ENCODE data around the gene TWIST2.

Gene TWIST2

GRCh38 chr2:238901461-238902057 lies 53.7 kb downstream of the TWIST2 start:
- Histone ChIP-seq H3K4me3 (replicated peaks; ENCODE audit: insufficient read depth, low read length) (no peak overlapping the region), H3K27me3 (ENCODE audit: insufficient read depth, poor library complexity, severe bottlenecking) (no peaks in the 10 kb centered on the region), H3K27ac (replicated peaks) (no peak overlapping the region)
- TF ChIP-seq GABPA (IDR thresholded peaks at IDR 0.05; ENCODE audit: low read depth) (no peak), SPI1 (IDR thresholded peaks at IDR 0.05; ENCODE audit: borderline replicate concordance, low read depth) (no peak), POLR2AphosphoS5 (IDR thresholded peaks at IDR 0.05; ENCODE audit: low read depth) (no peak)
- TF ChIP-seq, protein P1, sequence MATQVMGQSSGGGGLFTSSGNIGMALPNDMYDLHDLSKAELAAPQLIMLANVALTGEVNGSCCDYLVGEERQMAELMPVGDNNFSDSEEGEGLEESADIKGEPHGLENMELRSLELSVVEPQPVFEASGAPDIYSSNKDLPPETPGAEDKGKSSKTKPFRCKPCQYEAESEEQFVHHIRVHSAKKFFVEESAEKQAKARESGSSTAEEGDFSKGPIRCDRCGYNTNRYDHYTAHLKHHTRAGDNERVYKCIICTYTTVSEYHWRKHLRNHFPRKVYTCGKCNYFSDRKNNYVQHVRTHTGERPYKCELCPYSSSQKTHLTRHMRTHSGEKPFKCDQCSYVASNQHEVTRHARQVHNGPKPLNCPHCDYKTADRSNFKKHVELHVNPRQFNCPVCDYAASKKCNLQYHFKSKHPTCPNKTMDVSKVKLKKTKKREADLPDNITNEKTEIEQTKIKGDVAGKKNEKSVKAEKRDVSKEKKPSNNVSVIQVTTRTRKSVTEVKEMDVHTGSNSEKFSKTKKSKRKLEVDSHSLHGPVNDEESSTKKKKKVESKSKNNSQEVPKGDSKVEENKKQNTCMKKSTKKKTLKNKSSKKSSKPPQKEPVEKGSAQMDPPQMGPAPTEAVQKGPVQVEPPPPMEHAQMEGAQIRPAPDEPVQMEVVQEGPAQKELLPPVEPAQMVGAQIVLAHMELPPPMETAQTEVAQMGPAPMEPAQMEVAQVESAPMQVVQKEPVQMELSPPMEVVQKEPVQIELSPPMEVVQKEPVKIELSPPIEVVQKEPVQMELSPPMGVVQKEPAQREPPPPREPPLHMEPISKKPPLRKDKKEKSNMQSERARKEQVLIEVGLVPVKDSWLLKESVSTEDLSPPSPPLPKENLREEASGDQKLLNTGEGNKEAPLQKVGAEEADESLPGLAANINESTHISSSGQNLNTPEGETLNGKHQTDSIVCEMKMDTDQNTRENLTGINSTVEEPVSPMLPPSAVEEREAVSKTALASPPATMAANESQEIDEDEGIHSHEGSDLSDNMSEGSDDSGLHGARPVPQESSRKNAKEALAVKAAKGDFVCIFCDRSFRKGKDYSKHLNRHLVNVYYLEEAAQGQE (IDR thresholded peaks at IDR 0.05; ENCODE audit: insufficient replicate concordance, low read depth): no peak
- TF ChIP-seq, protein P2, sequence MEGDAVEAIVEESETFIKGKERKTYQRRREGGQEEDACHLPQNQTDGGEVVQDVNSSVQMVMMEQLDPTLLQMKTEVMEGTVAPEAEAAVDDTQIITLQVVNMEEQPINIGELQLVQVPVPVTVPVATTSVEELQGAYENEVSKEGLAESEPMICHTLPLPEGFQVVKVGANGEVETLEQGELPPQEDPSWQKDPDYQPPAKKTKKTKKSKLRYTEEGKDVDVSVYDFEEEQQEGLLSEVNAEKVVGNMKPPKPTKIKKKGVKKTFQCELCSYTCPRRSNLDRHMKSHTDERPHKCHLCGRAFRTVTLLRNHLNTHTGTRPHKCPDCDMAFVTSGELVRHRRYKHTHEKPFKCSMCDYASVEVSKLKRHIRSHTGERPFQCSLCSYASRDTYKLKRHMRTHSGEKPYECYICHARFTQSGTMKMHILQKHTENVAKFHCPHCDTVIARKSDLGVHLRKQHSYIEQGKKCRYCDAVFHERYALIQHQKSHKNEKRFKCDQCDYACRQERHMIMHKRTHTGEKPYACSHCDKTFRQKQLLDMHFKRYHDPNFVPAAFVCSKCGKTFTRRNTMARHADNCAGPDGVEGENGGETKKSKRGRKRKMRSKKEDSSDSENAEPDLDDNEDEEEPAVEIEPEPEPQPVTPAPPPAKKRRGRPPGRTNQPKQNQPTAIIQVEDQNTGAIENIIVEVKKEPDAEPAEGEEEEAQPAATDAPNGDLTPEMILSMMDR (IDR thresholded peaks at IDR 0.05; ENCODE audit: insufficient read depth, low read length): no peak
- DNase-seq (ENCODE audit: low read depth in 1 of 2, low spot score in 1 of 2): no peak

DNA sequence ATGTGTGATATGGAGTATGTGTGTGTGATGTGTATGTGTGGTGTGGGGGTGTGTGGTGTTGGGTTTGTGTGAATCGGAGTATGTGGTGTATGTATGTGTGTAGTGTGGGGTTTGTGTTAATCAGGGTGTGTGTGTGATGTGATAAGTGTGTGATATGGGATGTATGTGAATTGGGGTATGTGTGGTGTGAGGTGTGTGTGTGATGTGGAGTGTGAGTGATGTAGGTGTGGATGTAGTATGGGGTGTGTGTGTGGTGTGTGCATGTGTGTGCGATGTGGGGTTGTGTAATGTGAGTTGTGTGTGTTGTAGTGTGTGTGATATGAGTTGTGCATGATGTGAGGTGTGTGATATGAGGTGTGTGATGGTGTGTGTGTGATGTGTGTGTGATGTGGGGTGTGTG lies 54.4 kb downstream of the TWIST2 start:
- H3K4me3 ChIP-seq (replicated peaks; ENCODE audit: insufficient read depth, low read length): no peak overlapping the region
- TF ChIP-seq POLR2AphosphoS5 (IDR thresholded peaks at IDR 0.05; ENCODE audit: low read depth) (no peak), SPI1 (IDR thresholded peaks at IDR 0.05; ENCODE audit: borderline replicate concordance, low read depth) (no peak), GABPA (IDR thresholded peaks at IDR 0.05; ENCODE audit: low read depth) (no peak)
- TF ChIP-seq, protein P2 (IDR thresholded peaks at IDR 0.05; ENCODE audit: insufficient read depth, low read length): no peak
- TF ChIP-seq, protein P1 (IDR thresholded peaks at IDR 0.05; ENCODE audit: insufficient replicate concordance, low read depth): no peak
- DNase-seq (ENCODE audit: low read depth in 1 of 2, low spot score in 1 of 2): no peak
- no peaks in the 10 kb centered on the region for H3K27me3 ChIP-seq (ENCODE audit: insufficient read depth, poor library complexity, severe bottlenecking)
- no peak overlapping the region for H3K27ac ChIP-seq (replicated peaks)

- Histone ChIP-seq H3K4me3 (replicated peaks; ENCODE audit: insufficient read depth, low read length) (no peak overlapping the region), H3K27me3 (ENCODE audit: insufficient read depth, poor library complexity, severe bottlenecking) (no peaks in the 10 kb centered on the region), H3K27ac (replicated peaks) (no peak overlapping the region)
- no peak for DNase-seq (ENCODE audit: low read depth in 1 of 2, low spot score in 1 of 2)
- TF ChIP-seq SPI1 (IDR thresholded peaks at IDR 0.05; ENCODE audit: borderline replicate concordance, low read depth) (no peak), POLR2AphosphoS5 (IDR thresholded peaks at IDR 0.05; ENCODE audit: low read depth) (no peak), GABPA (IDR thresholded peaks at IDR 0.05; ENCODE audit: low read depth) (no peak)
- TF ChIP-seq, protein P1 (IDR thresholded peaks at IDR 0.05; ENCODE audit: insufficient replicate concordance, low read depth): no peak
- TF ChIP-seq, protein P2 (IDR thresholded peaks at IDR 0.05; ENCODE audit: insufficient read depth, low read length): no peak
Measured at GRCh38 chr2:238903141-238903540, 55.3 kb downstream of the TWIST2 start.

Measured in HL-60 (cell line).